Body of pancreas (tissue), 4 donors: Measurements from ENCODE around the gene ADK. TPM values are rescaled to one million over a fixed set of nuclear protein-coding genes. Genes with fewer than 3 reads are reported as not detected.

Source experiments
- ATAC-seq: fragments of 150-250 bp; one replicate; pipeline ENCODE4 v1.9.1; 2016
- DNase-seq, 4 donors: peaks; one replicate each; pipeline ENCODE4 v3.0.0-alpha.2; 2019
- H3K27ac ChIP-seq, 4 donors: fragments of 200-600 bp; sonication (generic); 1 replicate in 3 of 4; 2 replicates in 1 of 4; pipeline versions ENCODE4 v1.5.1 to v1.6.1; 2016 to 2019; ENCODE audit warnings: mild to moderate bottlenecking in 1 of 4, mixed read lengths in 1 of 4, moderate library complexity in 1 of 4
- H3K27me3 ChIP-seq, 2 donors: fragments of 200-600 bp; sonication (generic); one replicate each; pipeline ENCODE4 v1.6.0; 2016; ENCODE audit warnings: mild to moderate bottlenecking in 1 of 2
- H3K36me3 ChIP-seq, 2 donors: fragments of 200-600 bp; sonication (generic); replicated peaks in 1 of 2; 2 replicates each; pipeline ENCODE4 v1.5.1; 2016; ENCODE audit warnings: low read depth in 2 of 2; ENCODE audit not compliant: insufficient read depth in 1 of 2
- H3K4me1 ChIP-seq: fragments of 200-600 bp; sonication (generic); one replicate; pipeline ENCODE4 v1.6.0; 2016
- H3K4me3 ChIP-seq, 2 donors: fragments of 200-600 bp; sonication (generic); 1 replicate in 1 of 2; 2 replicates in 1 of 2; pipeline ENCODE4 v1.5.1; 2016 to 2019
- H3K9me3 ChIP-seq, 3 donors: fragments of 200-600 bp; sonication (generic); 1 replicate in 2 of 3; 2 replicates in 1 of 3; pipeline ENCODE4 v1.5.1; 2016
- CTCF ChIP-seq, 7 experiments: fragments of 450-650 bp in 4 of 7; fragments of 200-600 bp in 3 of 7; sonication (generic) in 3 of 7; IDR thresholded peaks; one replicate each; pipeline ENCODE4 v1.5.1; 2016 to 2019; ENCODE audit warnings: antibody characterized with exemption in 7 of 7
- POLR2A ChIP-seq, 3 donors: fragments of 450-650 bp; IDR thresholded peaks; one replicate each; pipeline ENCODE4 v1.6.1; 2016; ENCODE audit warnings: antibody characterized with exemption in 3 of 3, mild to moderate bottlenecking in 2 of 3
- WGBS, 2 donors: methylation state at CpG; one replicate each; pipeline ENCODE4 v1.1.5; 2017; 5-methylcytosine and 5-hydroxymethylcytosine counted together
- intact Hi-C: fragments of 100-400 bp; cut with DNase I; formaldehyde crosslinking; loops from one replicate; pipeline ENCODE4 v1.15.1; 2023
- total RNA-seq, 2 donors: library from RNA; depleted of rRNA; stranded (reverse); fragments of >200 nt; gene quantifications; one replicate each; pipeline ENCODE4 v1.1.0, GENCODE V29; 2016

The ADK gene
- total RNA-seq, 2 donors from 2014 or later: 12.9 to 18.7 TPM

- no peak for DNase-seq
- Histone ChIP-seq H3K27me3 (no peaks in the 10 kb centered on the region), H3K36me3 (peaks cover 0 to 2% of the 10 kb centered on the region in 2 donors), H3K9me3 (no peaks in the 10 kb centered on the region), H3K27ac (no peak overlapping the region), H3K4me3 (no peak overlapping the region), H3K4me1 (no peaks in the 10 kb centered on the region)
- TF ChIP-seq POLR2A (IDR thresholded peaks at IDR 0.05) (no peak), CTCF (IDR thresholded peaks at IDR 0.05) (no peak)
- intact Hi-C loops: no loop called here
- no peak for ATAC-seq
Observed at GRCh38 chr10:74672430-74673165, 521.6 kb downstream of the ADK start.

- no peak overlapping the region for H3K4me3 ChIP-seq
- H3K27me3 ChIP-seq: no peaks in the 10 kb centered on the region
- no peaks in the 10 kb centered on the region for H3K9me3 ChIP-seq
- 100% methylated on average over 1 of the region's 1 CpG for WGBS, 2 donors
- ATAC-seq (no peak), DNase-seq (no peak)
- TF ChIP-seq POLR2A (IDR thresholded peaks at IDR 0.05) (no peak), CTCF (IDR thresholded peaks at IDR 0.05) (no peak)
- no peak overlapping the region for H3K27ac ChIP-seq
- intact Hi-C loops: no loop called here
- H3K4me1 ChIP-seq: peaks cover 12% of the 10 kb centered on the region
- H3K36me3 ChIP-seq: peaks cover 0 to 2% of the 10 kb centered on the region in 2 donors
Observed at GRCh38 chr10:74674927-74675326, 523.9 kb downstream of the ADK start.

GRCh38 chr10:74675484-74675883 is 524.5 kb downstream of the ADK start:
- ATAC-seq: no peak
- Histone ChIP-seq H3K27ac (no peak overlapping the region), H3K4me3 (no peak overlapping the region), H3K4me1 (peaks cover 12% of the 10 kb centered on the region), H3K27me3 (no peaks in the 10 kb centered on the region), H3K36me3 (peaks cover 0 to 2% of the 10 kb centered on the region in 2 donors), H3K9me3 (no peaks in the 10 kb centered on the region)
- intact Hi-C loops: no loop called here
- TF ChIP-seq POLR2A (IDR thresholded peaks at IDR 0.05): no peak
- no peak for TF ChIP-seq CTCF (IDR thresholded peaks at IDR 0.05)
- DNase-seq: no peak

- no peak overlapping the region for H3K4me3 ChIP-seq
- no peak for DNase-seq
- H3K36me3 ChIP-seq: no peaks in the 10 kb centered on the region
- H3K9me3 ChIP-seq: no peaks in the 10 kb centered on the region
- TF ChIP-seq POLR2A (IDR thresholded peaks at IDR 0.05): no peak
- no peak for TF ChIP-seq CTCF (IDR thresholded peaks at IDR 0.05)
- WGBS, 2 donors: 92 to 100% methylated on average over 1 of the region's 1 CpG
- ATAC-seq: no peak
- H3K4me1 ChIP-seq: peaks cover 12% of the 10 kb centered on the region
- H3K27ac ChIP-seq: no peak overlapping the region
- H3K27me3 ChIP-seq: no peaks in the 10 kb centered on the region
- intact Hi-C loops: no loop called here
Observed at GRCh38 chr10:74677951-74678350, 526.9 kb downstream of the ADK start.
